Vagina (tissue), 2 donors: ENCODE results near the gene PICALM. TPM values are rescaled to one million over a fixed set of nuclear protein-coding genes. Genes with fewer than 3 reads are reported as not detected.
"Not testable (repeated sequence)": the region's sequence is repeated elsewhere in the genome, so short reads cannot be mapped to it uniquely, and the experiment has no call there.

ENCODE experiments used
- DNase-seq, 2 donors: peaks; one replicate each; pipeline ENCODE4 v3.0.0-alpha.2; 2017; ENCODE audit errors: extremely low spot score in 2 of 2
- H3K27ac ChIP-seq: fragments of 200-600 bp; sonication (generic); one replicate; pipeline ENCODE4 v1.5.1; 2019
- H3K27me3 ChIP-seq: fragments of 200-600 bp; sonication (generic); one replicate; pipeline ENCODE4 v1.5.1; 2019
- H3K36me3 ChIP-seq, 2 donors: fragments of 200-600 bp; sonication (generic); one replicate each; pipeline ENCODE4 v1.5.1; 2017 to 2019
- H3K4me1 ChIP-seq: fragments of 200-600 bp; sonication (generic); one replicate; pipeline ENCODE4 v1.5.1; 2019
- H3K4me3 ChIP-seq, 2 donors: fragments of 200-600 bp; sonication (generic); 1 replicate in 1 of 2; 2 replicates in 1 of 2; pipeline ENCODE4 v1.5.1; 2016 to 2019
- H3K9me3 ChIP-seq: fragments of 200-600 bp; sonication (generic); one replicate; pipeline ENCODE4 v1.5.1; 2019
- POLR2A ChIP-seq, 2 donors: fragments of 450-650 bp; IDR thresholded peaks; one replicate each; pipeline ENCODE4 v1.6.1; 2017; ENCODE audit warnings: antibody characterized with exemption in 2 of 2, mild to moderate bottlenecking in 2 of 2, moderate library complexity in 2 of 2
- POLR2AphosphoS5 ChIP-seq, 2 donors: sonication (generic); formaldehyde crosslinking; IDR thresholded peaks; one replicate each; pipeline ENCODE4 v1.9.0; 2017; ENCODE audit warnings: antibody characterized with exemption in 2 of 2, mild to moderate bottlenecking in 2 of 2, low read depth in 1 of 2; ENCODE audit not compliant: insufficient read depth in 1 of 2
- intact Hi-C: fragments of 100-400 bp; cut with DNase I; formaldehyde crosslinking; loops from one replicate; pipeline ENCODE4 v1.15.1; 2023
- total RNA-seq: library from RNA; depleted of rRNA; stranded (reverse); fragments of >200 nt; gene quantifications from one replicate; pipeline ENCODE4 v1.2.3, GENCODE V29; 2016
- TF ChIP-seq, protein P1 (sequence below), 3 experiments: fragments of 450-650 bp in 2 of 3; fragments of 200-600 bp in 1 of 3; sonication (generic) in 1 of 3; IDR thresholded peaks; one replicate each; pipeline ENCODE4 v1.5.1; 2017 to 2019; ENCODE audit warnings: antibody characterized with exemption in 3 of 3, mild to moderate bottlenecking in 2 of 3, moderate library complexity in 2 of 3

The PICALM gene
- total RNA-seq, 1 donor from 2014 or later: 237 TPM

DNA sequence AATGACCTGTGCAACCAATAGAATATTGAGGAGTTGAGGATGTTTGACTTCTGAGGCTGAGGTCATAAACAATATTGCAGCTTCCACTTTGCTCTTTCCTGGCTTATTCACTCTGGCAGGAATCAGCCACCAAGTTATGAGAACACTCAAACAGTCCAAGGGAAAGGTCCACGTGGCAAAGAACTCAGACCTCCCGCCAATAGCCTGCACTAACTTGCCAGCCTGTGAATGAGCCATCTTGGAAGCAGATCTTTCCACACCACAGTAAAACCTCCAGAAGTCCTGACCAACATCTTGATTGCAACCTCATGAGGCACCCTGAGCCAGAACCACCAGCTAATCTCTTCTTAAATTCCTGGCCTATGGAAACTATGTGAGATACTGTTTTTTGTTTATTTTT, 22.7 kb upstream of the PICALM start:
- H3K4me1 ChIP-seq: no peaks in the 10 kb centered on the region

DNA sequence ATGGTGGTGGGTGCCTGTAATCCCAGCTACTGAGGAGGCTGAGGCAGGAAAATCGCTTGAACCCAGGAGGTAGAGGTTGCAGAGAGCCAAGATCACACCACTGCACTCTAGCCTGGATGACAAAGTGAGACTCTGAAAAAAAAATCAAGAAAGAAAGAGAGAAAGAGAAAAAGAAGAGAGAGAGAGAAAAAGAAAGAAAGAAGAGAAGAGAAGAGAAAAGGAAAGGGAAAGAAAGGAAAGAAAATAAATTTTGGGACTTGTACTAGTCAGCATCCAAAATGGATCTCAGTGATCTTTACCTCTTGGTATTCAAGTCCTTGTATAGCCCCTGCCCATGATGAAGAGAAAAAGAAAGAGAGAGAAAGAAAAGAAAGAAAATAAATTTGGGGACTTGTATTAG, 22.2 kb upstream of the PICALM start:
- Histone ChIP-seq H3K36me3 (no peaks in the 10 kb centered on the region), H3K4me1 (no peaks in the 10 kb centered on the region), H3K9me3 (no peaks in the 10 kb centered on the region), H3K27me3 (no peaks in the 10 kb centered on the region), H3K4me3 (no peak overlapping the region), H3K27ac (no peak overlapping the region)
- intact Hi-C loops: no loop called here
- DNase-seq: no peak
- TF ChIP-seq, protein P1, sequence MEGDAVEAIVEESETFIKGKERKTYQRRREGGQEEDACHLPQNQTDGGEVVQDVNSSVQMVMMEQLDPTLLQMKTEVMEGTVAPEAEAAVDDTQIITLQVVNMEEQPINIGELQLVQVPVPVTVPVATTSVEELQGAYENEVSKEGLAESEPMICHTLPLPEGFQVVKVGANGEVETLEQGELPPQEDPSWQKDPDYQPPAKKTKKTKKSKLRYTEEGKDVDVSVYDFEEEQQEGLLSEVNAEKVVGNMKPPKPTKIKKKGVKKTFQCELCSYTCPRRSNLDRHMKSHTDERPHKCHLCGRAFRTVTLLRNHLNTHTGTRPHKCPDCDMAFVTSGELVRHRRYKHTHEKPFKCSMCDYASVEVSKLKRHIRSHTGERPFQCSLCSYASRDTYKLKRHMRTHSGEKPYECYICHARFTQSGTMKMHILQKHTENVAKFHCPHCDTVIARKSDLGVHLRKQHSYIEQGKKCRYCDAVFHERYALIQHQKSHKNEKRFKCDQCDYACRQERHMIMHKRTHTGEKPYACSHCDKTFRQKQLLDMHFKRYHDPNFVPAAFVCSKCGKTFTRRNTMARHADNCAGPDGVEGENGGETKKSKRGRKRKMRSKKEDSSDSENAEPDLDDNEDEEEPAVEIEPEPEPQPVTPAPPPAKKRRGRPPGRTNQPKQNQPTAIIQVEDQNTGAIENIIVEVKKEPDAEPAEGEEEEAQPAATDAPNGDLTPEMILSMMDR (IDR thresholded peaks at IDR 0.05): no peak
- TF ChIP-seq POLR2AphosphoS5 (IDR thresholded peaks at IDR 0.05; ENCODE audit: insufficient read depth in 1 of 2, low read depth in 1 of 2) (no peak), POLR2A (IDR thresholded peaks at IDR 0.05) (no peak)

More for the DNA sequence above, 22.7 kb upstream of the PICALM start:
- DNase-seq: no peak
- Histone ChIP-seq H3K9me3 (no peaks in the 10 kb centered on the region), H3K36me3 (no peaks in the 10 kb centered on the region), H3K27ac (no peak overlapping the region), H3K27me3 (no peaks in the 10 kb centered on the region), H3K4me3 (no peak overlapping the region)
- TF ChIP-seq, protein P1 (IDR thresholded peaks at IDR 0.05): no peak
- TF ChIP-seq POLR2AphosphoS5 (IDR thresholded peaks at IDR 0.05; ENCODE audit: insufficient read depth in 1 of 2, low read depth in 1 of 2): no peak
- TF ChIP-seq POLR2A (IDR thresholded peaks at IDR 0.05): no peak
- intact Hi-C loops: no loop called here

DNA sequence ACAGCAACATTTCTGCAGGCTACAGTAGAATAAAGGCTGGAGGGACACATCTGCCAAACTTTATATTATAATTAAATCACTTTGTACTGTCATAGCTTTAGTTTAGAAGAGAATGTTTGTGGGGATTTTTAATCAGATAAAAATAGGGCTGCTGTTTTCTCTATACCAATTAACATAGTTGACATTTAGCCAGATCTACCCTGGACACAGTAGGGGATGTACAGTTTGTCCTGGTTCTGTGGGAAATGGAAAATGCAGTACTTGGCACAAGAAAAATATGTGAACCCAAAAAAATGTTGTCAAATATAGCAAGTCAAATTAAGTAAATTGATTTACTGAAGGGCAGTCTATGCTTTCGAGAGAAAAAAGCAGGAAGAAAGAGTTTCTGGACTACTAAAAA, 20.8 kb upstream of the PICALM start:
- no peaks in the 10 kb centered on the region for H3K27me3 ChIP-seq
- no peak for DNase-seq
- TF ChIP-seq, protein P1 (IDR thresholded peaks at IDR 0.05): no peak
- TF ChIP-seq POLR2A (IDR thresholded peaks at IDR 0.05): no peak
- no peak for TF ChIP-seq POLR2AphosphoS5 (IDR thresholded peaks at IDR 0.05; ENCODE audit: insufficient read depth in 1 of 2, low read depth in 1 of 2)
- no peaks in the 10 kb centered on the region for H3K9me3 ChIP-seq
- H3K4me3 ChIP-seq: no peak overlapping the region
- H3K4me1 ChIP-seq: no peaks in the 10 kb centered on the region
- intact Hi-C loops: no loop called here
- H3K36me3 ChIP-seq: no peaks in the 10 kb centered on the region
- H3K27ac ChIP-seq: no peak overlapping the region

DNA sequence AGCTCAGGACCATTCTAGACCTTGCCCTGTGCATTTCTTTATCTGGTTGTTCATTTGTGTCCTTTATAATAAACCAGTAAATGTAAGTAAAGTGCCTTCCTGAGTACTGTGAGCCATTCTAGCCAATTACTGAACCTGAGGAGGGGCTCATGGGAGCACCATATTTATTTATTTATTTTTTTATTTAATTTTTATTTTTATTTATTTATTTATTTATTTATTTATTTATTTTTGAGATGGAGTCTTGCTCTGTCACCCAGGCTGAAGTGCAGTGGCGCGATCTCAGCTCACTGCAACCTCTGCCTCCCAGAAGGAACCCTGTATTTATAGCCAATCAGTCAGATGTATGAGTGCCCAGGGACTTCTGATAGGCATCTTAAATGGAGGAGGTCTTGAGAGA, 18.8 kb upstream of the PICALM start:
- H3K9me3 ChIP-seq, H3K36me3 ChIP-seq, intact Hi-C loops, DNase-seq, H3K27ac ChIP-seq, H3K27me3 ChIP-seq, H3K4me3 ChIP-seq, H3K4me1 ChIP-seq: not testable (repeated sequence)

DNA sequence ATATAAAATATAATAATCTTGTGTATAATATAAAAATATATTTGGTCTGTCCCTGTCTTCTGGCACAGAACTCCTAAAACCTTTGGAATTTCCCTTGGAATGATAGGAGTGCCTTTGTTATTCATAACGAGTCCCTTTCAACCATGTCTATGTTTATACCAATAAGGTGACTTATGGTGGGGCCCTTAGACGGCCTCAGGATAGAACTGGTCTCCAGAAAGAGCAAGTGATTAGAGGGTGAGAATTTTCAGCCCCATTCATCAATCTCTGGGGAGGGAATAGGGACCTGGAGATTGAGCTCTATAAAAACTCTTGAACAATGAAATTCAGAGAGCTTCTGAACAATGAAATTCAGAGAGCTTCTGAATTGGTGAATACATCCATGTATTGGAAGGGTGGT, 18.4 kb upstream of the PICALM start:
- DNase-seq: no peak
- TF ChIP-seq, protein P1 (IDR thresholded peaks at IDR 0.05): no peak
- TF ChIP-seq POLR2A (IDR thresholded peaks at IDR 0.05) (no peak), POLR2AphosphoS5 (IDR thresholded peaks at IDR 0.05; ENCODE audit: insufficient read depth in 1 of 2, low read depth in 1 of 2) (no peak)
- no peaks in the 10 kb centered on the region for H3K27me3 ChIP-seq
- no peaks in the 10 kb centered on the region for H3K4me1 ChIP-seq
- no peak overlapping the region for H3K27ac ChIP-seq
- no peaks in the 10 kb centered on the region for H3K36me3 ChIP-seq
- H3K9me3 ChIP-seq: no peaks in the 10 kb centered on the region
- H3K4me3 ChIP-seq: no peak overlapping the region
- intact Hi-C loops: no loop called here

DNA sequence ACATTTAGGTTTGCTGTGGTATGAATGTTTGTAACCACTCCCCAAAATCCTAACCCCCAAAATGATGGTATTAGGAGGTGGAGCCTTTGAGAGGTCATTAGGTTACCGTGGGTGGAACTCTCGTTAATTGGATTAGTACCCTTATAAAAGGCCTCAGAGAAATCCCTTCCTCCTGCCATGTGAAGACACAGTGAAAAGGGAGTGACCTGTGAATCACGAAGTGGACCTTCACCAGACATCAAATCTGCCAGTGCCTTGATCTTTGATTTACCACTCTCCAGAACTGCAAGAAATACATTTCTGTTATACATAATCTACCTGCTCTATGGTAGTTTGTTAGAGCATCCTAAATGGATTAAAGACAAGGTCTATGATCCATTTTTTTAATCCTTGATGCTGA, 12.6 kb upstream of the PICALM start:
- Histone ChIP-seq H3K9me3 (no peaks in the 10 kb centered on the region), H3K4me3 (no peak overlapping the region), H3K27me3 (no peaks in the 10 kb centered on the region), H3K4me1 (no peaks in the 10 kb centered on the region), H3K36me3 (no peaks in the 10 kb centered on the region), H3K27ac (no peak overlapping the region)
- TF ChIP-seq, protein P1 (IDR thresholded peaks at IDR 0.05): no peak
- no peak for TF ChIP-seq POLR2AphosphoS5 (IDR thresholded peaks at IDR 0.05; ENCODE audit: insufficient read depth in 1 of 2, low read depth in 1 of 2)
- TF ChIP-seq POLR2A (IDR thresholded peaks at IDR 0.05): no peak
- DNase-seq: no peak
- intact Hi-C loops: no loop called here
